ENCODE results near the gene UGT1A5. TPM values are rescaled to one million over a fixed set of nuclear protein-coding genes. Genes with fewer than 3 reads are reported as not detected.

UGT1A5 gene
- not detected for total RNA-seq (2021; fragmentation: NEBNext Ultra II Directional; extraction: Animal tissue kit (Norgen Biotek cat#: 25700))
- long read RNA-seq = 0 reads

- no peak within 1 kb of the TSS for H3K27ac Mint-ChIP-seq
Observed at GRCh38 chr2:233712611-233713261, at the start of gene UGT1A5. Gene UGT1A5 (plus strand): TSS chr2:233712907. CDS start chr2:233712992, 85 bp downstream.

GRCh38 chr2:233663911-233664310 is 48.8 kb upstream of the UGT1A5 start:
- Mint-ChIP-seq H3K4me3 (no peak overlapping the region), H3K27me3 (ENCODE audit: insufficient read depth) (no peaks in the 10 kb centered on the region), H3K27ac (no peak overlapping the region), H3K4me1 (ENCODE audit: low read depth) (no peaks in the 10 kb centered on the region), H3K9me3 (peaks cover 15% of the 10 kb centered on the region), H3K36me3 (ENCODE audit: low read depth) (no peaks in the 10 kb centered on the region)
- no peak for TF ChIP-seq CTCF (IDR thresholded peaks at IDR 0.05)
- DNase-seq = no peak

More at GRCh38 chr2:233712611-233713261, at the start of gene UGT1A5:
- Mint-ChIP-seq H3K9me3 (no peaks in the 10 kb centered on the region), H3K4me1 (ENCODE audit: low read depth) (peaks cover 6% of the 10 kb centered on the region; the same call in 1 of the 2 replicates), H3K36me3 (ENCODE audit: low read depth) (no peaks in the 10 kb centered on the region), H3K4me3 (no peak within 1 kb of the TSS), H3K27me3 (ENCODE audit: insufficient read depth) (peaks cover 7% of the 10 kb centered on the region)
- TF ChIP-seq CTCF (IDR thresholded peaks at IDR 0.05) = no peak
- DNase-seq = no peak

- Mint-ChIP-seq H3K9me3 (peaks cover 9% of the 10 kb centered on the region), H3K4me3 (no peak overlapping the region), H3K36me3 (ENCODE audit: low read depth) (no peaks in the 10 kb centered on the region), H3K27ac (no peak overlapping the region), H3K4me1 (ENCODE audit: low read depth) (no peaks in the 10 kb centered on the region), H3K27me3 (ENCODE audit: insufficient read depth) (no peaks in the 10 kb centered on the region)
- no peak for TF ChIP-seq CTCF (IDR thresholded peaks at IDR 0.05)
- no peak for DNase-seq
Observed at GRCh38 chr2:233668605-233669260, 44.0 kb upstream of the UGT1A5 start.

GRCh38 chr2:233671290-233672161 is 41.2 kb upstream of the UGT1A5 start, which contains the start of gene UGT1A9:
Gene UGT1A9 (plus strand): TSS chr2:233671898. CDS start chr2:233671935, 37 bp downstream.
- Mint-ChIP-seq H3K9me3 (peaks cover 9% of the 10 kb centered on the region; the same call in 1 of the 2 replicates), H3K4me3 (no peak within 1 kb of the TSS)

More at GRCh38 chr2:233671290-233672161, 41.2 kb upstream of the UGT1A5 start, which contains the start of gene UGT1A9:
- Mint-ChIP-seq H3K36me3 (ENCODE audit: low read depth) (no peaks in the 10 kb centered on the region), H3K27me3 (ENCODE audit: insufficient read depth) (no peaks in the 10 kb centered on the region), H3K4me1 (ENCODE audit: low read depth) (no peaks in the 10 kb centered on the region), H3K27ac (no peak within 1 kb of the TSS)
- no peak for TF ChIP-seq CTCF (IDR thresholded peaks at IDR 0.05)
- DNase-seq = no peak

All from HFFc6 (cell line).